Ovary (tissue), 9 donors: ENCODE data around the gene CACNA2D3. TPM values are rescaled to one million over a fixed set of nuclear protein-coding genes. Genes with fewer than 3 reads are reported as not detected.

Experiments
- DNase-seq, 5 donors: peaks; one replicate each; pipeline ENCODE4 v3.0.0-alpha.2; 2019 to 2020
- H3K27ac ChIP-seq, 2 donors: fragments of 200-600 bp; one replicate each; pipeline versions ENCODE4 v1.5.1 to v1.8.0; 2019 to 2022
- H3K27me3 ChIP-seq: fragments of 200-600 bp; one replicate; pipeline ENCODE4 v1.8.0; 2022
- H3K36me3 ChIP-seq: fragments of 200-600 bp; sonication (generic); one replicate; pipeline ENCODE4 v1.5.1; 2019
- H3K4me1 ChIP-seq: one replicate; pipeline ENCODE4 v1.8.1; 2013; ENCODE audit warnings: mild to moderate bottlenecking, moderate library complexity; ENCODE audit not compliant: insufficient read depth
- H3K4me3 ChIP-seq: fragments of 200-600 bp; sonication (generic); one replicate; pipeline ENCODE4 v1.5.1; 2017
- H3K9me3 ChIP-seq, 2 donors: fragments of 200-600 bp in 1 of 2; sonication (generic) in 1 of 2; one replicate each; pipeline versions ENCODE4 v1.5.1 to v1.8.1; 2013 to 2019; ENCODE audit warnings: mild to moderate bottlenecking in 1 of 2, moderate library complexity in 1 of 2
- CTCF ChIP-seq, 3 donors: fragments of 450-650 bp in 2 of 3; fragments of 200-600 bp in 1 of 3; IDR thresholded peaks; one replicate each; pipeline versions ENCODE4 v1.5.1 to v1.8.0; 2016 to 2022; ENCODE audit warnings: antibody characterized with exemption in 3 of 3, mild to moderate bottlenecking in 1 of 3
- EP300 ChIP-seq: sonication (generic); formaldehyde crosslinking; IDR thresholded peaks from one replicate; pipeline ENCODE4 v1.6.1; 2017; ENCODE audit warnings: antibody characterized with exemption
- POLR2A ChIP-seq: fragments of 450-650 bp; IDR thresholded peaks from one replicate; pipeline ENCODE4 v1.6.1; 2017; ENCODE audit warnings: antibody characterized with exemption, mild to moderate bottlenecking, moderate library complexity
- WGBS, 3 donors: extraction: QIAGEN DNeasy Blood & Tissue Kit in 1 of 3; methylation state at CpG; one replicate each; pipeline versions ENCODE4 v1.1.5 to v1.1.7; 2013 to 2017; 5-methylcytosine and 5-hydroxymethylcytosine counted together
- intact Hi-C, 4 donors: fragments of 100-400 bp; cut with DNase I; formaldehyde crosslinking; loops; one replicate each; pipeline versions ENCODE4 v1.11.0 to v1.15.1; 2022 to 2023
- polyA plus RNA-seq, 2 donors: library from polyadenylated mRNA; stranded (reverse); fragments of 200-250 nt in 1 of 2; fragments of 350-450 nt in 1 of 2; fragmentation: Illumina TruSeq in 1 of 2; extraction: RNeasy Lipid Tissue Mini Kit (QIAGEN cat#74804) in 1 of 2; gene quantifications; one replicate each; pipeline ENCODE4 v1.2.3, GENCODE V29; 2013 to 2014
- total RNA-seq, 7 donors: library from RNA; depleted of rRNA in 2 of 7; stranded (reverse); fragments of >200 nt in 2 of 7; fragmentation: NEBNext Ultra II Directional in 3 of 7; extraction: Animal tissue kit (Norgen Biotek cat#: 25700) in 3 of 7; gene quantifications; one replicate each; pipeline versions ENCODE4 v1.1.0 to v1.2.4, GENCODE V29; 2016 to 2023
- donor health status: DM: no; HTN: no; CAD: no; lungs with moderate emphysema.
- donor health status: DM: no; HTN: no; CAD: no.
- donor health status: Bipolar disorder and iron deficiency.
- donor health status: DM: yes; HTN: yes; CAD: no.
- donor health status: DM: no; HTN: no; CAD: no.
- donor health status: DM: yes; HTN: yes; CAD: no.

Gene CACNA2D3
- total and polyA plus RNA-seq, 9 donors: 2.0 to 10.1 (median 4.7) TPM

- Histone ChIP-seq H3K4me3 (no peak overlapping the region), H3K27ac (no peak overlapping the region), H3K36me3 (no peaks in the 10 kb centered on the region), H3K27me3 (no peaks in the 10 kb centered on the region), H3K9me3 (no peaks in the 10 kb centered on the region), H3K4me1 (no peaks in the 10 kb centered on the region)
- DNase-seq: no peak
- WGBS, 3 donors: 79 to 92% (median 84%) methylated on average over 3 of the region's 3 CpGs
- intact Hi-C loops: no loop called here
- TF ChIP-seq EP300 (no peak), CTCF (IDR thresholded peaks at IDR 0.05) (no peak), POLR2A (no peak)
Observed at GRCh38 chr3:54305409-54306099, 183.2 kb downstream of the CACNA2D3 start.

DNA sequence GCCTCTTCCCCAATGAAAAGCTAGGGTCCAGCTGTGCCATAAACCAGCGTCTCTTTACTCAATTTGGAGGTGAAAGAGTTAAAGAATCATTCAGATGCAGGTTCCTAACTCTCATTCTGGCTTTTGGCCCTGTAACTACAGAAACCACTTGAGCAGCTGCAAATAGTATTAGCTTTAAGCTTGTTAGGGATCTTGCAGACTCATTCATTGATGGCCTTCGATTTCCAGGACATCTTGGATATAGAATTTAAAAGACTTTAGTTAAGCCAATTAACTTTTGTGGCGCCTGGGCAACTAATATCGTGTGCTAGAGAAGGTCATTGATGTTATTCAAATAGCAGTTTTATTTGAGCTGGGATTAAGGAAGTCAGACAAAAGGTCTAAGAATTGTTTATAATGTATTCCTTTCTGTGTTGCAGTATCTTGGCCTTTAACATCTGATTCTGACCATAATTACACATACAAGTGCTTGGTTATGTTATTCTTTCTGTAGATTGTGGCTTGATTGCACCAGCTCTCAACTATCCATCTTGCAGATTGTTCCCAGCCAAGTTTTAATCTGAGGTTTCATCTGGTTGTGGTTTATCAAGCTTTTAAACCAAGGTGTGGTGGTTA, 185.3 kb downstream of the CACNA2D3 start:
- no peaks in the 10 kb centered on the region for H3K27me3 ChIP-seq
- H3K4me3 ChIP-seq: no peak overlapping the region
- 71 to 77% (median 72%) methylated on average over 4 of the region's 4 CpGs for WGBS, 3 donors
- H3K36me3 ChIP-seq: no peaks in the 10 kb centered on the region
- no peaks in the 10 kb centered on the region for H3K9me3 ChIP-seq
- H3K4me1 ChIP-seq: no peaks in the 10 kb centered on the region
- intact Hi-C loops: no loop called here
- no peak for DNase-seq
- H3K27ac ChIP-seq: no peak overlapping the region
- TF ChIP-seq POLR2A: no peak
- no peak for TF ChIP-seq CTCF (IDR thresholded peaks at IDR 0.05)
- TF ChIP-seq EP300: no peak

DNA sequence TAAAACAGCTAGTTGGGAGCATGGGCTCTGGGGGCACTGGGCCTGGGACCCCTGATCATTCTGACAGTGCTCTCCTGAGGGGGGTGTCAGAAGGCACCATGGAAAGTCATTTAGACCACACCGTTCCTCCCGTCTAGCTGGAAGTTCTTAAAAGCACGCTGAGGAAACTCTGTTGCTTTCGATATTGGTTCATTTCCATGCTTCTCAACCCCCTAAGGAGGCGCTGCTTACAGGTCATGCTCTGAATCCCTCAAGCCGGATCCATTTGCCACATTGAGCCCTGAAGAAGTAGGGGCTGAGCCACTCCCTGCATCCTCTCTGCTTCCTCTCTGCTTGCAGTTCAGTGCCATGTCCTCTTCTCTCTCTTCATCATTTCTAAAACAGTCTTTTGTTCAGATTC, 187.2 kb downstream of the CACNA2D3 start:
- H3K27me3 ChIP-seq: no peaks in the 10 kb centered on the region
- H3K36me3 ChIP-seq: no peaks in the 10 kb centered on the region
- intact Hi-C loops: no loop called here
- H3K4me1 ChIP-seq: no peaks in the 10 kb centered on the region
- no peaks in the 10 kb centered on the region for H3K9me3 ChIP-seq
- TF ChIP-seq EP300: no peak
- no peak for TF ChIP-seq CTCF (IDR thresholded peaks at IDR 0.05)
- no peak for TF ChIP-seq POLR2A
- no peak overlapping the region for H3K4me3 ChIP-seq
- 81 to 89% (median 85%) methylated on average over 6 of the region's 6 CpGs for WGBS, 3 donors
- DNase-seq: no peak
- H3K27ac ChIP-seq: no peak overlapping the region

- no peaks in the 10 kb centered on the region for H3K4me1 ChIP-seq
- DNase-seq: no peak
- H3K36me3 ChIP-seq: no peaks in the 10 kb centered on the region
- WGBS, 3 donors: 79 to 83% (median 82%) methylated on average over 6 of the region's 6 CpGs
- no peak for TF ChIP-seq CTCF (IDR thresholded peaks at IDR 0.05)
- no peak for TF ChIP-seq POLR2A
- TF ChIP-seq EP300: no peak
- H3K27me3 ChIP-seq: no peaks in the 10 kb centered on the region
- no peak overlapping the region for H3K27ac ChIP-seq
- no peak overlapping the region for H3K4me3 ChIP-seq
- intact Hi-C loops: no loop called here
- no peaks in the 10 kb centered on the region for H3K9me3 ChIP-seq
Observed at GRCh38 chr3:54311211-54311747, 188.9 kb downstream of the CACNA2D3 start.
